HepG2 (cell line): ENCODE data around the gene MBLAC2. TPM values are rescaled to one million over a fixed set of nuclear protein-coding genes. Genes with fewer than 3 reads are reported as not detected.

ENCODE experiments used
- CC2D1A ChIP-seq: sonication (generic); formaldehyde crosslinking; IDR thresholded peaks from 2 replicates; pipeline ENCODE4 v1.8.1; 2023; ENCODE audit warnings: mild to moderate bottlenecking, missing genetic modification reagents
- ISL2 ChIP-seq: sonication (generic); formaldehyde crosslinking; IDR thresholded peaks from 2 replicates; pipeline ENCODE4 v1.5.0; 2020; ENCODE audit warnings: missing genetic modification reagents
- KAT8 ChIP-seq: IDR thresholded peaks from 2 replicates; pipeline ENCODE4 v1.6.1; 2016; ENCODE audit warnings: missing genetic modification reagents, missing compliant biosample characterization
- KDM5A ChIP-seq: fragments of 200-600 bp; sonication (generic); IDR thresholded peaks from 2 replicates; pipeline ENCODE4 v1.7.0; 2018; ENCODE audit warnings: antibody characterized with exemption, mild to moderate bottlenecking, low read length, borderline replicate concordance
- RFX1 ChIP-seq: fragments of 450-650 bp; IDR thresholded peaks from 2 replicates; pipeline ENCODE4 v1.6.1; 2017
- SIX4 ChIP-seq: sonication (generic); formaldehyde crosslinking; IDR thresholded peaks from 2 replicates; pipeline ENCODE4 v1.4.0; 2020; ENCODE audit warnings: missing genetic modification reagents
- SMARCC2 ChIP-seq: fragments of 450-650 bp; IDR thresholded peaks from 2 replicates; pipeline ENCODE4 v1.6.1; 2017; ENCODE audit warnings: antibody characterized with exemption, mild to moderate bottlenecking
- ZBTB8A ChIP-seq: sonication (generic); formaldehyde crosslinking; IDR thresholded peaks from 2 replicates; pipeline ENCODE4 v1.4.0; 2020; ENCODE audit warnings: mild to moderate bottlenecking, low read depth, missing genetic modification reagents, borderline replicate concordance
- ZNF530 ChIP-seq: sonication (generic); formaldehyde crosslinking; IDR thresholded peaks from 2 replicates; pipeline ENCODE4 v1.5.0; 2020; ENCODE audit warnings: low read depth, mild to moderate bottlenecking, missing genetic modification reagents
- ZNF605 ChIP-seq: sonication (generic); formaldehyde crosslinking; IDR thresholded peaks from 2 replicates; pipeline ENCODE4 v1.8.0; 2022; ENCODE audit warnings: mild to moderate bottlenecking, missing genetic modification reagents
- ZNF747 ChIP-seq: sonication (generic); formaldehyde crosslinking; IDR thresholded peaks from 2 replicates; pipeline ENCODE4 v1.8.1; 2023; ENCODE audit warnings: missing genetic modification reagents, mild to moderate bottlenecking, borderline replicate concordance
- ZNF780A ChIP-seq: sonication (generic); formaldehyde crosslinking; IDR thresholded peaks from 2 replicates; pipeline ENCODE4 v1.8.0; 2022; ENCODE audit warnings: mild to moderate bottlenecking, missing genetic modification reagents, moderate library complexity
- ZNF879 ChIP-seq: sonication (generic); formaldehyde crosslinking; IDR thresholded peaks from 2 replicates; pipeline ENCODE4 v1.8.1; 2023; ENCODE audit warnings: missing genetic modification reagents
- polyA plus RNA-seq, 8 experiments: library from polyadenylated mRNA; depleted of rRNA in 3 of 8; stranded (reverse) in 7 of 8; unstranded in 1 of 8; fragments of >200 nt; fragmentation: Illumina TruSeq in 4 of 8; extraction: Trizol in 4 of 8; gene quantifications; 2 replicates each; pipeline versions ENCODE4 v1.2.1 to v1.2.3, GENCODE V29; 2011 to 2016; ENCODE audit warnings: low read depth in 4 of 8, missing spikeins in 1 of 8, mixed read lengths in 1 of 8; ENCODE audit not compliant: insufficient read depth in 1 of 8
- total RNA-seq, 5 experiments: library from RNA; depleted of rRNA; stranded (reverse); fragments of >200 nt; fragmentation: Illumina TruSeq; extraction: Trizol; gene quantifications; 2 replicates each; pipeline ENCODE4 v1.2.3, GENCODE V29; 2016; ENCODE audit warnings: low read depth in 1 of 5
- TF ChIP-seq, protein P1 (sequence below): IDR thresholded peaks from 2 replicates; pipeline ENCODE4 v1.4.0; 2020; ENCODE audit warnings: mild to moderate bottlenecking, missing genetic modification reagents
- TF ChIP-seq, protein P2 (sequence below): sonication (generic); formaldehyde crosslinking; IDR thresholded peaks from 2 replicates; pipeline ENCODE4 v1.8.1; 2023; ENCODE audit warnings: mild to moderate bottlenecking, inconsistent platforms, moderate library complexity, missing genetic modification reagents, borderline replicate concordance
- TF ChIP-seq, protein P3 (sequence below): IDR thresholded peaks from 2 replicates; pipeline ENCODE4 v1.6.1; 2012; ENCODE audit warnings: low read depth, low read length, improper control_type of control experiment
- TF ChIP-seq, protein P4 (sequence below): sonication (generic); formaldehyde crosslinking; IDR thresholded peaks from 2 replicates; pipeline ENCODE4 v1.5.1; 2020; ENCODE audit warnings: missing genetic modification reagents, mild to moderate bottlenecking, borderline replicate concordance

Gene MBLAC2
- total and polyA plus RNA-seq, 2 of the 13 experiments (the other 11 are each of a cell fraction or from before 2014, with no cell fraction given), result 2.9 to 4.1 TPM

DNA sequence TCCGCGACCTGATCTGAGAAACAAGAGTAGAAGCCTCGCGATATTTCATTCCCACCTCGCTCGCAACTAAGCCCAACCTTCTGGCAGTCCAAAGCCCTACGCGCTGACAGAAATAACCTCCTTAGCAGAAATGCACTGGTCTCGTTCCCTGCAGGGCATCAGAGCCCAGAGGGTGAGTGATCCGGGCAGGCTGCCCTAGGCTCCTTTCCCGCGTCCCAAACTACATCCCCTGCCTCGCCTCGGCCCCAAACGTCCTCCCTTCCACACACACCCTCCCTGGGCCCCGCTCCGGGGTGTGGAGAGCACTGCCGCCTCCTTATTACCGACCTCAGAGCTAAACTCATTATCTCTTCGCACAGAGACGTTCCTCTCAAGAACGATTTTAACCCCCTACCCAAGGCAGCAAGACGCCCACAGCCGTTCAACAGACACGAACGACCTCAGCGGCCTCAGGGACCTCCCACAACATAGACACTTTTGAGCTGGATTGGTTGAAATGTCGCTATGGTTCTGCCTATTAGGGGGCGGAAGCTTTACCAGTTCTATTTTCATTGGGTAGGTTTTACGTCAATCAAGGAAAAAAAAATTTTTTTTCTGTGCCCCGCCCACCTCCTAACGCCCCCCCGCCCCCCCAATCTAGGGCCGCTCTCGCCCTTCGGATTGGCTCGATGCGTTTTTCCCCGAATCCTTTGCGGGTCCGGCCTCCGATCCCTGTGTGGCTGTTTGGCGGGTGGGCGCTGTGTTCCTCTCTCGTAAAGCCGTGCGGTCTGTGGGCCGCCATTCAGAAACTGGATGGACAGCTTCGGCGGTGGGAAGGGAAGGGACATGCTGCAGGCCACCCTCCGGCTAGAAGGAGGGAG lies 65.0 kb downstream of the MBLAC2 start, which contains the start of gene CETN3 (continued):
- TF ChIP-seq, protein P1, sequence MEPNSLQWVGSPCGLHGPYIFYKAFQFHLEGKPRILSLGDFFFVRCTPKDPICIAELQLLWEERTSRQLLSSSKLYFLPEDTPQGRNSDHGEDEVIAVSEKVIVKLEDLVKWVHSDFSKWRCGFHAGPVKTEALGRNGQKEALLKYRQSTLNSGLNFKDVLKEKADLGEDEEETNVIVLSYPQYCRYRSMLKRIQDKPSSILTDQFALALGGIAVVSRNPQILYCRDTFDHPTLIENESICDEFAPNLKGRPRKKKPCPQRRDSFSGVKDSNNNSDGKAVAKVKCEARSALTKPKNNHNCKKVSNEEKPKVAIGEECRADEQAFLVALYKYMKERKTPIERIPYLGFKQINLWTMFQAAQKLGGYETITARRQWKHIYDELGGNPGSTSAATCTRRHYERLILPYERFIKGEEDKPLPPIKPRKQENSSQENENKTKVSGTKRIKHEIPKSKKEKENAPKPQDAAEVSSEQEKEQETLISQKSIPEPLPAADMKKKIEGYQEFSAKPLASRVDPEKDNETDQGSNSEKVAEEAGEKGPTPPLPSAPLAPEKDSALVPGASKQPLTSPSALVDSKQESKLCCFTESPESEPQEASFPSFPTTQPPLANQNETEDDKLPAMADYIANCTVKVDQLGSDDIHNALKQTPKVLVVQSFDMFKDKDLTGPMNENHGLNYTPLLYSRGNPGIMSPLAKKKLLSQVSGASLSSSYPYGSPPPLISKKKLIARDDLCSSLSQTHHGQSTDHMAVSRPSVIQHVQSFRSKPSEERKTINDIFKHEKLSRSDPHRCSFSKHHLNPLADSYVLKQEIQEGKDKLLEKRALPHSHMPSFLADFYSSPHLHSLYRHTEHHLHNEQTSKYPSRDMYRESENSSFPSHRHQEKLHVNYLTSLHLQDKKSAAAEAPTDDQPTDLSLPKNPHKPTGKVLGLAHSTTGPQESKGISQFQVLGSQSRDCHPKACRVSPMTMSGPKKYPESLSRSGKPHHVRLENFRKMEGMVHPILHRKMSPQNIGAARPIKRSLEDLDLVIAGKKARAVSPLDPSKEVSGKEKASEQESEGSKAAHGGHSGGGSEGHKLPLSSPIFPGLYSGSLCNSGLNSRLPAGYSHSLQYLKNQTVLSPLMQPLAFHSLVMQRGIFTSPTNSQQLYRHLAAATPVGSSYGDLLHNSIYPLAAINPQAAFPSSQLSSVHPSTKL (CRISPR knock-in tag), result peak; percentile 67
- TF ChIP-seq ZNF780A (CRISPR knock-in tag) (no peak), KAT8 (CRISPR knock-in tag) (peak; percentile 84), RFX1 (no peak), ZNF605 (0 out of 2 replicates have a peak, but pooled peaks have one; percentile 62), ZNF879 (CRISPR knock-in tag) (no peak), SIX4 (no peak), ZBTB8A (CRISPR knock-in tag) (peak; percentile 56; the same call in 1 of the 2 replicates), ZNF747 (no peak; the same call in none of the 2 replicates), ISL2 (CRISPR knock-in tag) (no peak), CC2D1A (CRISPR knock-in tag) (no peak), ZNF530 (CRISPR knock-in tag) (no peak), KDM5A (peak; percentile 87), SMARCC2 (no peak)
- TF ChIP-seq, protein P2, sequence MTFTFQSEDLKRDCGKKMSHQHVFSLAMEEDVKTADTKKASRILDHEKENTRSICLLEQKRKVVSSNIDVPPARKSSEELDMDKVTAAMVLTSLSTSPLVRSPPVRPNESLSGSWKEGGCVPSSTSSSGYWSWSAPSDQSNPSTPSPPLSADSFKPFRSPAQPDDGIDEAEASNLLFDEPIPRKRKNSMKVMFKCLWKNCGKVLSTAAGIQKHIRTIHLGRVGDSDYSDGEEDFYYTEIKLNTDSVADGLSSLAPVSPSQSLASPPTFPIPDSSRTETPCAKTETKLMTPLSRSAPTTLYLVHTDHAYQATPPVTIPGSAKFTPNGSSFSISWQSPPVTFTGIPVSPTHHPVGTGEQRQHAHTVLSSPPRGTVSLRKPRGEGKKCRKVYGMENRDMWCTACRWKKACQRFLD (CRISPR knock-in tag), result peak; percentile 90; the same call in 1 of the 2 replicates
- TF ChIP-seq, protein P3, sequence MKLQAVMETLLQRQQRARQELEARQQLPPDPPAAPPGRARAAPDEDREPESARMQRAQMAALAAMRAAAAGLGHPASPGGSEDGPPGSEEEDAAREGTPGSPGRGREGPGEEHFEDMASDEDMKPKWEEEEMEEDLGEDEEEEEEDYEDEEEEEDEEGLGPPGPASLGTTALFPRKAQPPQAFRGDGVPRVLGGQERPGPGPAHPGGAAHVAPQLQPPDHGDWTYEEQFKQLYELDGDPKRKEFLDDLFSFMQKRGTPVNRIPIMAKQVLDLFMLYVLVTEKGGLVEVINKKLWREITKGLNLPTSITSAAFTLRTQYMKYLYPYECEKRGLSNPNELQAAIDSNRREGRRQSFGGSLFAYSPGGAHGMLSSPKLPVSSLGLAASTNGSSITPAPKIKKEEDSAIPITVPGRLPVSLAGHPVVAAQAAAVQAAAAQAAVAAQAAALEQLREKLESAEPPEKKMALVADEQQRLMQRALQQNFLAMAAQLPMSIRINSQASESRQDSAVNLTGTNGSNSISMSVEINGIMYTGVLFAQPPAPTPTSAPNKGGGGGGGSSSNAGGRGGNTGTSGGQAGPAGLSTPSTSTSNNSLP, result no peak; the same call in 1 of the 2 replicates
- TF ChIP-seq, protein P4, sequence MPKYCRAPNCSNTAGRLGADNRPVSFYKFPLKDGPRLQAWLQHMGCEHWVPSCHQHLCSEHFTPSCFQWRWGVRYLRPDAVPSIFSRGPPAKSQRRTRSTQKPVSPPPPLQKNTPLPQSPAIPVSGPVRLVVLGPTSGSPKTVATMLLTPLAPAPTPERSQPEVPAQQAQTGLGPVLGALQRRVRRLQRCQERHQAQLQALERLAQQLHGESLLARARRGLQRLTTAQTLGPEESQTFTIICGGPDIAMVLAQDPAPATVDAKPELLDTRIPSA (CRISPR knock-in tag), result no peak
